HEK293T (cell line): ENCODE results near the gene HIF3A.

Experiments
- ARNT ChIP-seq: fragments of 450-650 bp; IDR thresholded peaks from 2 replicates; pipeline ENCODE4 v1.6.1; 2017; ENCODE audit warnings: mild to moderate bottlenecking
- BHLHE40 ChIP-seq: fragments of 450-650 bp; IDR thresholded peaks from 2 replicates; pipeline ENCODE4 v1.6.1; 2016; ENCODE audit warnings: mild to moderate bottlenecking, moderate library complexity, borderline replicate concordance
- FOXA1 ChIP-seq: fragments of 450-650 bp; IDR thresholded peaks from 2 replicates; pipeline ENCODE4 v1.6.1; 2016; ENCODE audit warnings: mild to moderate bottlenecking
- FOXM1 ChIP-seq: fragments of 450-650 bp; IDR thresholded peaks from 2 replicates; pipeline ENCODE4 v1.6.1; 2017; ENCODE audit warnings: mild to moderate bottlenecking, borderline replicate concordance
- L3MBTL2 ChIP-seq: fragments of 450-650 bp; conservative IDR thresholded peaks from 2 replicates; pipeline ENCODE4 v1.6.1; 2016; ENCODE audit warnings: mild to moderate bottlenecking
- SP1 ChIP-seq: fragments of 450-650 bp; IDR thresholded peaks from 2 replicates; pipeline ENCODE4 v1.6.1; 2017
- SUZ12 ChIP-seq: fragments of 450-650 bp; IDR thresholded peaks from 2 replicates; pipeline ENCODE4 v1.6.1; 2016; ENCODE audit warnings: mild to moderate bottlenecking
- TF ChIP-seq, protein P1 (sequence below): fragments of 450-650 bp; IDR thresholded peaks from 2 replicates; pipeline ENCODE4 v1.6.1; 2016

DNA sequence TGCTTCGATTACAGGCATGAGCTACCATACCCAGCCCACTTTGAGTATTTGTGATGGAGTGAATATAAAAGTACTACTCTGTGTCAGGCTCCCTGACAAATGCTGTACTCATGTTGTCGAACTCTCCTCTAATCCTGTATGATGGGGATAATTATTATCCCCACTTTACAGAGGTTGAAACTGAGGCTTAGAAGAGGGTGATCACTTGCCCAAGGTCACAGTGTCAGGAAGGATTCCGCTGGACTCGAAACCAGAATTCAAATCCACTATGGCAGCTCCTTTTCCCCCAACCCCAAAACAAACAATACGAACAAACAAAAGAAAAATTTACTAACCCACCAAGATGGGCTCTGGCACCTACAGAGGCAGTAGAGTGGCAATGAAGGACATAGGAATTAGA, 48.3 kb downstream of the HIF3A start:
- TF ChIP-seq L3MBTL2 (no peak), FOXA1 (no peak), BHLHE40 (no peak), SP1 (no peak), ARNT (no peak), SUZ12 (no peak), FOXM1 (no peak)
- TF ChIP-seq, protein P1, sequence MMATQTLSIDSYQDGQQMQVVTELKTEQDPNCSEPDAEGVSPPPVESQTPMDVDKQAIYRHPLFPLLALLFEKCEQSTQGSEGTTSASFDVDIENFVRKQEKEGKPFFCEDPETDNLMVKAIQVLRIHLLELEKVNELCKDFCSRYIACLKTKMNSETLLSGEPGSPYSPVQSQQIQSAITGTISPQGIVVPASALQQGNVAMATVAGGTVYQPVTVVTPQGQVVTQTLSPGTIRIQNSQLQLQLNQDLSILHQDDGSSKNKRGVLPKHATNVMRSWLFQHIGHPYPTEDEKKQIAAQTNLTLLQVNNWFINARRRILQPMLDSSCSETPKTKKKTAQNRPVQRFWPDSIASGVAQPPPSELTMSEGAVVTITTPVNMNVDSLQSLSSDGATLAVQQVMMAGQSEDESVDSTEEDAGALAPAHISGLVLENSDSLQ = no peak
